Fibroblast of lung (primary cell): Measurements from ENCODE around the gene CCAR1. TPM values are rescaled to one million over a fixed set of nuclear protein-coding genes. Genes with fewer than 3 reads are reported as not detected.

ENCODE experiments used
- DNase-seq, 2 donors: peaks; one replicate each; pipeline versions ENCODE4 v3.0.0 to v3.0.0-alpha.2; 2010; ENCODE audit warnings: low read depth in 2 of 2
- H2AFZ ChIP-seq: 2 replicates; pipeline ENCODE4 v1.5.1; 2012; ENCODE audit warnings: low read length, control low read depth, inconsistent platforms
- H3K27ac ChIP-seq: 2 replicates; pipeline ENCODE4 v1.5.1; 2011; ENCODE audit warnings: low read length, control low read depth; ENCODE audit not compliant: insufficient read depth
- H3K27me3 ChIP-seq: 2 replicates; pipeline ENCODE4 v1.5.1; 2011; ENCODE audit warnings: mild to moderate bottlenecking, low read length; ENCODE audit not compliant: control insufficient read depth, insufficient read depth
- H3K36me3 ChIP-seq: 2 replicates; pipeline ENCODE4 v1.5.1; 2011; ENCODE audit warnings: low read length; ENCODE audit not compliant: control insufficient read depth, insufficient read depth
- H3K4me1 ChIP-seq: 2 replicates; pipeline ENCODE4 v1.5.1; 2011; ENCODE audit warnings: low read length; ENCODE audit not compliant: control insufficient read depth, insufficient read depth; ENCODE audit errors: extremely low read depth
- H3K4me2 ChIP-seq: 2 replicates; pipeline ENCODE4 v1.5.1; 2011; ENCODE audit warnings: low read length, control low read depth; ENCODE audit not compliant: insufficient read depth; ENCODE audit errors: extremely low read depth
- H3K4me3 ChIP-seq, 4 experiments: fragments of 200-600 bp in 1 of 4; sonication (generic) in 1 of 4; replicated peaks in 1 of 4; 2 replicates each; pipeline ENCODE4 v1.5.1; 2011 to 2016; ENCODE audit warnings: low read length in 4 of 4, low read depth in 3 of 4, mild to moderate bottlenecking in 3 of 4, control low read depth in 2 of 4, inconsistent platforms in 1 of 4, mixed read lengths in 1 of 4; ENCODE audit not compliant: insufficient read depth in 1 of 4; ENCODE audit errors: control extremely low read depth in 1 of 4
- H3K79me2 ChIP-seq: 2 replicates; pipeline ENCODE4 v1.5.1; 2012; ENCODE audit warnings: mild to moderate bottlenecking, low read length, inconsistent platforms; ENCODE audit not compliant: control insufficient read depth, insufficient read depth
- H3K9ac ChIP-seq: 2 replicates; pipeline ENCODE4 v1.5.1; 2011; ENCODE audit warnings: mild to moderate bottlenecking, low read length, control low read depth; ENCODE audit not compliant: insufficient read depth
- H3K9me3 ChIP-seq: 2 replicates; pipeline ENCODE4 v1.5.1; 2012; ENCODE audit warnings: low read depth, low read length; ENCODE audit not compliant: control insufficient read depth, insufficient read depth
- H4K20me1 ChIP-seq: 2 replicates; pipeline ENCODE4 v1.5.1; 2011; ENCODE audit warnings: low read length; ENCODE audit not compliant: control insufficient read depth, insufficient read depth; ENCODE audit errors: extremely low read depth
- EZH2 ChIP-seq: IDR thresholded peaks from 2 replicates; pipeline ENCODE4 v1.5.1; 2012; ENCODE audit warnings: low read length, control low read depth, mild to moderate bottlenecking; ENCODE audit errors: missing control alignments
- polyA plus RNA-seq, 2 donors: library from polyadenylated mRNA; depleted of rRNA in 1 of 2; stranded (reverse) in 1 of 2; unstranded in 1 of 2; fragments of >200 nt; gene quantifications; 2 replicates each; pipeline ENCODE4 v1.2.1, GENCODE V29; 2011 to 2012; ENCODE audit warnings: missing spikeins in 1 of 2
- total RNA-seq: library from RNA; depleted of rRNA; stranded (reverse); fragments of >200 nt; gene quantifications from 2 replicates; pipeline ENCODE4 v1.2.1, GENCODE V29; 2014
- TF ChIP-seq, protein P1 (sequence below), 2 donors: IDR thresholded peaks in 1 of 2; conservative IDR thresholded peaks in 1 of 2; 1 replicate in 1 of 2; 2 replicates in 1 of 2; pipeline ENCODE4 v1.5.1; 2011 to 2012; ENCODE audit warnings: low read length in 2 of 2, control low read depth in 1 of 2, inconsistent platforms in 1 of 2, low read depth in 1 of 2, mild to moderate bottlenecking in 1 of 2

The CCAR1 gene
- total and polyA plus RNA-seq, 2 donors (not counting 1 experiment from before 2014, with no cell fraction given) = 24.9 to 54.9 TPM

DNA sequence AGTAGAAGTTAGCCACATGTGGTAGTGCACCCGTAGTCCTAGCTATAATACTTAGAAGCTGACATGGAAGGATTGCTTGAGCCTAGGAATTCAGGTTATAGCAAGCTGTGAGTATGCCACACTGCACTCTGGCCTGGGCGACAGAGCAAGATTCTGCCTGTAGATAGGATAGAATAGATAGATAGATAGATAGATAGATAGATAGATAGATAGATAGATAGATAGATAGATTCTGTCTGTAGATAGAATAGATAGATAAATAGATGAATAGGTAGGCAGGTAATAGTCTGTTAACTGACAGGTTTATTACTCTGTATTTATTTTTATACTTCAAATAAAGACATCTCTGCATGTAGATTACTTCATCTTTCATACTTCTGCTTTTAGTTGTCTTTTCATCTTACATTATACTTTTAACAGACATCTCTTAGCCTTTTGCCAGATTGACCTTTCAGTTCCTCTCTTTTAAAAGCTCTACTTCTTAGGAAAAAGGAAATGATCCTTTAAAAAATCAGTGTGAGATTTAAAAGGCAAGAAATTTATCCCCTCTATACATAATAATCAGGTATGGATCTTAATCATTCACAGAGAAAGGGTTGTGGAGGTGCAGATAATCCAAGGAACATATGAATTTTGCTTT, 31.8 kb downstream of the CCAR1 start:
- no peak for TF ChIP-seq EZH2
- TF ChIP-seq, protein P1, sequence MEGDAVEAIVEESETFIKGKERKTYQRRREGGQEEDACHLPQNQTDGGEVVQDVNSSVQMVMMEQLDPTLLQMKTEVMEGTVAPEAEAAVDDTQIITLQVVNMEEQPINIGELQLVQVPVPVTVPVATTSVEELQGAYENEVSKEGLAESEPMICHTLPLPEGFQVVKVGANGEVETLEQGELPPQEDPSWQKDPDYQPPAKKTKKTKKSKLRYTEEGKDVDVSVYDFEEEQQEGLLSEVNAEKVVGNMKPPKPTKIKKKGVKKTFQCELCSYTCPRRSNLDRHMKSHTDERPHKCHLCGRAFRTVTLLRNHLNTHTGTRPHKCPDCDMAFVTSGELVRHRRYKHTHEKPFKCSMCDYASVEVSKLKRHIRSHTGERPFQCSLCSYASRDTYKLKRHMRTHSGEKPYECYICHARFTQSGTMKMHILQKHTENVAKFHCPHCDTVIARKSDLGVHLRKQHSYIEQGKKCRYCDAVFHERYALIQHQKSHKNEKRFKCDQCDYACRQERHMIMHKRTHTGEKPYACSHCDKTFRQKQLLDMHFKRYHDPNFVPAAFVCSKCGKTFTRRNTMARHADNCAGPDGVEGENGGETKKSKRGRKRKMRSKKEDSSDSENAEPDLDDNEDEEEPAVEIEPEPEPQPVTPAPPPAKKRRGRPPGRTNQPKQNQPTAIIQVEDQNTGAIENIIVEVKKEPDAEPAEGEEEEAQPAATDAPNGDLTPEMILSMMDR (conservative IDR thresholded peaks at IDR 0.05 in 1 of 2, IDR thresholded peaks at IDR 0.05 in 1 of 2; ENCODE audit: low read depth in 1 of 2, low read length in 2 of 2) = no peak
- Histone ChIP-seq H3K4me3 (no peak overlapping the region), H3K27me3 (no peaks in the 10 kb centered on the region)

GRCh38 chr10:68756246-68756645, 35.2 kb downstream of the CCAR1 start:
- H3K79me2 ChIP-seq = no peaks in the 10 kb centered on the region
- H3K4me3 ChIP-seq = no peak overlapping the region
- TF ChIP-seq, protein P1 (conservative IDR thresholded peaks at IDR 0.05 in 1 of 2, IDR thresholded peaks at IDR 0.05 in 1 of 2; ENCODE audit: low read depth in 1 of 2, low read length in 2 of 2) = no peak
- no peak for TF ChIP-seq EZH2
- no peaks in the 10 kb centered on the region for H3K9me3 ChIP-seq
- H3K9ac ChIP-seq = no peak overlapping the region
- H3K36me3 ChIP-seq = peaks cover 16% of the 10 kb centered on the region
- no peaks in the 10 kb centered on the region for H3K27me3 ChIP-seq
- DNase-seq = no peak
- H2AFZ ChIP-seq = no peak overlapping the region
- H4K20me1 ChIP-seq = no peaks in the 10 kb centered on the region
- no peaks in the 10 kb centered on the region for H3K4me1 ChIP-seq
- H3K27ac ChIP-seq = no peak overlapping the region
- no peak overlapping the region for H3K4me2 ChIP-seq

More for the DNA sequence above, 31.8 kb downstream of the CCAR1 start:
- H3K9ac ChIP-seq = no peak overlapping the region
- no peak overlapping the region for H3K4me2 ChIP-seq
- no peak for DNase-seq
- H4K20me1 ChIP-seq = no peaks in the 10 kb centered on the region
- H3K4me1 ChIP-seq = no peaks in the 10 kb centered on the region
- H3K79me2 ChIP-seq = no peaks in the 10 kb centered on the region
- H3K27ac ChIP-seq = no peak overlapping the region
- no peaks in the 10 kb centered on the region for H3K9me3 ChIP-seq
- H2AFZ ChIP-seq = no peak overlapping the region
- peaks cover 20% of the 10 kb centered on the region for H3K36me3 ChIP-seq

DNA sequence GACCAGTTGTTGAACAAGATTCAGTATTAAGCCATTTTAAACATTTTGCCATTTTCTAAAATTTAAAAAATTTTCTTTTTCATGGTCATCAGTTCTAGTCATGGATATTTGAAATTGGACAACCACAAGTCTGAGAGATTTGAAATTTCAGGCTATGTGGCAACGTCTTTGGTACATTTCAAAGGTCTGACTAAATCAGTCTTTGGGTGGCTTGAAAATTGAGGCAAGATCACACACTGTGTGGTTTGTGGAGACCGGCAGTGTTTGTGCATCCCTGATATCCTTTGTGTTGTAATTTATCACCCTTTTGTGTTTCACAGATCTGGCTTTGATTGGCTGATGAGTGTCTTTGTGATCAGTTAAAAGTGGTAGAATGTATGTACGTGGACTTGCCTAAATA, 35.7 kb downstream of the CCAR1 start:
- TF ChIP-seq, protein P1 (conservative IDR thresholded peaks at IDR 0.05 in 1 of 2, IDR thresholded peaks at IDR 0.05 in 1 of 2; ENCODE audit: low read depth in 1 of 2, low read length in 2 of 2) = no peak
- TF ChIP-seq EZH2 = no peak
- Histone ChIP-seq H3K4me3 (no peak overlapping the region), H3K9me3 (no peaks in the 10 kb centered on the region), H3K27ac (no peak overlapping the region), H3K79me2 (no peaks in the 10 kb centered on the region), H4K20me1 (no peaks in the 10 kb centered on the region), H3K4me1 (no peaks in the 10 kb centered on the region), H3K4me2 (no peak overlapping the region), H2AFZ (no peak overlapping the region), H3K36me3 (peaks cover 16% of the 10 kb centered on the region), H3K9ac (no peak overlapping the region), H3K27me3 (no peaks in the 10 kb centered on the region)
- no peak for DNase-seq
